Measurements from ENCODE around the gene IFFO2. TPM values are rescaled to one million over a fixed set of nuclear protein-coding genes. Genes with fewer than 3 reads are reported as not detected.

IFFO2 gene
- total and polyA plus RNA-seq, 2 of the 13 experiments (the other 11 are each of a cell fraction or from before 2014, with no cell fraction given): 7.3 to 16.7 TPM

DNA sequence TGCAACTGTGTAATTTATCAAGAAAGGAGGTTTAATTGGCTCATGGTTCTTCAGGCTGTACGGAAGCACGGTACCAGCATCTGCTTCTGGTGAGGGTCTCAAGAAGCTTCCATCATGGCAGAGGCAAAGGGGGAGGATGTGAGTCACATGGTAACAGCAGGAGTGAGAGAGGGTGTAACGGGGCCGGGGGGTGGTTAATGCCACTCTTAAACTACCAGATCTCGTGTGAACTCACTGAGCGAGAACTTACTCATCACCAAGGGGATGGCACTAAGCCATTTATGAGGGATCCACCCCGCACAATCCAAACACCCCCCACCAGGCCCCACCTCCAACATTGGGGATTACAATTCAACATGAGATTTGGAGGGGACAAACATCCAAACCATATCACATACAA lies 21.0 kb upstream of the IFFO2 start:
- FAIRE-seq (no peak), DNase-seq (ENCODE audit: low spot score) (no peak), ATAC-seq (no peak)
- WGBS (ENCODE audit: low lambda C conversion rate): 30% methylated on average over 5 of the region's 7 CpGs
- Histone ChIP-seq H3K4me2 (ENCODE audit: low read depth, low read length) (no peak overlapping the region), H3K9ac (ENCODE audit: insufficient read depth, low read depth, low read length) (no peak overlapping the region), H2AFZ (ENCODE audit: low read length) (no peak overlapping the region), H3K27ac (ENCODE audit: extremely low read length, insufficient read depth, low read length) (no peak overlapping the region), H4K20me1 (ENCODE audit: insufficient read depth, low read length) (no peaks in the 10 kb centered on the region), H3K4me1 (ENCODE audit: insufficient read depth, low read length) (no peaks in the 10 kb centered on the region), H3K79me2 (ENCODE audit: insufficient read depth, low read length) (no peaks in the 10 kb centered on the region), H3K9me3 (ENCODE audit: low read length) (no peaks in the 10 kb centered on the region), H3K4me3 (replicated peaks in 1 of 3; ENCODE audit: insufficient read depth in 1 of 3, low read depth in 2 of 3, low read length in 3 of 3) (no peak overlapping the region), H3K36me3 (replicated peaks in 1 of 2; ENCODE audit: control insufficient read depth in 1 of 2, insufficient read depth in 2 of 2, low read length in 2 of 2) (no peaks in the 10 kb centered on the region), H3K27me3 (ENCODE audit: control insufficient read depth in 1 of 2, insufficient read depth in 2 of 2, low read length in 2 of 2) (peaks cover 1 to 21% of the 10 kb centered on the region in 2 experiments; a peak in 2 of 5 replicates)
- POLR2A ChIA-PET: no interaction called here
- BruUV-seq (replicated peaks): no TSS peak
- CTCF ChIA-PET (ENCODE audit: low intra/inter-chr PET ratio, low total read pairs): no interaction called here
- intact Hi-C loops (cut with micrococcal nuclease; ENCODE audit: unreplicated experiment): no loop called here
- in situ Hi-C loops (cut with HindIII; ENCODE audit: extremely low pct_ligation_motif_present, low pct_unique_long_range_greater_than_20kb): no loop called here
- TF ChIP-seq ZSCAN20 (CRISPR knock-in tag; IDR thresholded peaks at IDR 0.05; ENCODE audit: borderline replicate concordance) (no peak), MAF1 (CRISPR knock-in tag; IDR thresholded peaks at IDR 0.05; ENCODE audit: borderline replicate concordance) (no peak), HOXD1 (CRISPR knock-in tag; IDR thresholded peaks at IDR 0.05) (no peak), TCF7L2 (IDR thresholded peaks at IDR 0.05; ENCODE audit: low read depth, low read length) (no peak), NCOR1 (IDR thresholded peaks at IDR 0.05; ENCODE audit: borderline replicate concordance, low read length) (no peak), ZNF350 (CRISPR knock-in tag; IDR thresholded peaks at IDR 0.05; ENCODE audit: borderline replicate concordance, low read depth) (no peak), ZNF496 (CRISPR knock-in tag; IDR thresholded peaks at IDR 0.05; ENCODE audit: insufficient replicate concordance) (no peak), ZMAT3 (CRISPR knock-in tag; conservative IDR thresholded peaks at IDR 0.05) (no peak), MIXL1 (CRISPR knock-in tag; IDR thresholded peaks at IDR 0.05) (no peak), SAP130 (CRISPR knock-in tag; IDR thresholded peaks at IDR 0.05; ENCODE audit: low read depth) (no peak), ATAD3A (CRISPR knock-in tag; IDR thresholded peaks at IDR 0.05) (no peak), SP5 (CRISPR knock-in tag; IDR thresholded peaks at IDR 0.05; ENCODE audit: borderline replicate concordance, low read depth) (no peak), SP4 (CRISPR knock-in tag; IDR thresholded peaks at IDR 0.05) (no peak)
- TF ChIP-seq, protein P1, sequence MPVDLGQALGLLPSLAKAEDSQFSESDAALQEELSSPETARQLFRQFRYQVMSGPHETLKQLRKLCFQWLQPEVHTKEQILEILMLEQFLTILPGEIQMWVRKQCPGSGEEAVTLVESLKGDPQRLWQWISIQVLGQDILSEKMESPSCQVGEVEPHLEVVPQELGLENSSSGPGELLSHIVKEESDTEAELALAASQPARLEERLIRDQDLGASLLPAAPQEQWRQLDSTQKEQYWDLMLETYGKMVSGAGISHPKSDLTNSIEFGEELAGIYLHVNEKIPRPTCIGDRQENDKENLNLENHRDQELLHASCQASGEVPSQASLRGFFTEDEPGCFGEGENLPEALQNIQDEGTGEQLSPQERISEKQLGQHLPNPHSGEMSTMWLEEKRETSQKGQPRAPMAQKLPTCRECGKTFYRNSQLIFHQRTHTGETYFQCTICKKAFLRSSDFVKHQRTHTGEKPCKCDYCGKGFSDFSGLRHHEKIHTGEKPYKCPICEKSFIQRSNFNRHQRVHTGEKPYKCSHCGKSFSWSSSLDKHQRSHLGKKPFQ (CRISPR knock-in tag; IDR thresholded peaks at IDR 0.05; ENCODE audit: insufficient replicate concordance): no peak
- TF ChIP-seq, protein P2, sequence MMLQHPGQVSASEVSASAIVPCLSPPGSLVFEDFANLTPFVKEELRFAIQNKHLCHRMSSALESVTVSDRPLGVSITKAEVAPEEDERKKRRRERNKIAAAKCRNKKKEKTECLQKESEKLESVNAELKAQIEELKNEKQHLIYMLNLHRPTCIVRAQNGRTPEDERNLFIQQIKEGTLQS (CRISPR knock-in tag; IDR thresholded peaks at IDR 0.05): no peak
- TF ChIP-seq, protein P3, sequence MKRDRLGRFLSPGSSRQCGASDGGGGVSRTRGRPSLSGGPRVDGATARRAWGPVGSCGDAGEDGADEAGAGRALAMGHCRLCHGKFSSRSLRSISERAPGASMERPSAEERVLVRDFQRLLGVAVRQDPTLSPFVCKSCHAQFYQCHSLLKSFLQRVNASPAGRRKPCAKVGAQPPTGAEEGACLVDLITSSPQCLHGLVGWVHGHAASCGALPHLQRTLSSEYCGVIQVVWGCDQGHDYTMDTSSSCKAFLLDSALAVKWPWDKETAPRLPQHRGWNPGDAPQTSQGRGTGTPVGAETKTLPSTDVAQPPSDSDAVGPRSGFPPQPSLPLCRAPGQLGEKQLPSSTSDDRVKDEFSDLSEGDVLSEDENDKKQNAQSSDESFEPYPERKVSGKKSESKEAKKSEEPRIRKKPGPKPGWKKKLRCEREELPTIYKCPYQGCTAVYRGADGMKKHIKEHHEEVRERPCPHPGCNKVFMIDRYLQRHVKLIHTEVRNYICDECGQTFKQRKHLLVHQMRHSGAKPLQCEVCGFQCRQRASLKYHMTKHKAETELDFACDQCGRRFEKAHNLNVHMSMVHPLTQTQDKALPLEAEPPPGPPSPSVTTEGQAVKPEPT (CRISPR knock-in tag; IDR thresholded peaks at IDR 0.05; ENCODE audit: low read depth): no peak
- TF ChIP-seq, protein P4, sequence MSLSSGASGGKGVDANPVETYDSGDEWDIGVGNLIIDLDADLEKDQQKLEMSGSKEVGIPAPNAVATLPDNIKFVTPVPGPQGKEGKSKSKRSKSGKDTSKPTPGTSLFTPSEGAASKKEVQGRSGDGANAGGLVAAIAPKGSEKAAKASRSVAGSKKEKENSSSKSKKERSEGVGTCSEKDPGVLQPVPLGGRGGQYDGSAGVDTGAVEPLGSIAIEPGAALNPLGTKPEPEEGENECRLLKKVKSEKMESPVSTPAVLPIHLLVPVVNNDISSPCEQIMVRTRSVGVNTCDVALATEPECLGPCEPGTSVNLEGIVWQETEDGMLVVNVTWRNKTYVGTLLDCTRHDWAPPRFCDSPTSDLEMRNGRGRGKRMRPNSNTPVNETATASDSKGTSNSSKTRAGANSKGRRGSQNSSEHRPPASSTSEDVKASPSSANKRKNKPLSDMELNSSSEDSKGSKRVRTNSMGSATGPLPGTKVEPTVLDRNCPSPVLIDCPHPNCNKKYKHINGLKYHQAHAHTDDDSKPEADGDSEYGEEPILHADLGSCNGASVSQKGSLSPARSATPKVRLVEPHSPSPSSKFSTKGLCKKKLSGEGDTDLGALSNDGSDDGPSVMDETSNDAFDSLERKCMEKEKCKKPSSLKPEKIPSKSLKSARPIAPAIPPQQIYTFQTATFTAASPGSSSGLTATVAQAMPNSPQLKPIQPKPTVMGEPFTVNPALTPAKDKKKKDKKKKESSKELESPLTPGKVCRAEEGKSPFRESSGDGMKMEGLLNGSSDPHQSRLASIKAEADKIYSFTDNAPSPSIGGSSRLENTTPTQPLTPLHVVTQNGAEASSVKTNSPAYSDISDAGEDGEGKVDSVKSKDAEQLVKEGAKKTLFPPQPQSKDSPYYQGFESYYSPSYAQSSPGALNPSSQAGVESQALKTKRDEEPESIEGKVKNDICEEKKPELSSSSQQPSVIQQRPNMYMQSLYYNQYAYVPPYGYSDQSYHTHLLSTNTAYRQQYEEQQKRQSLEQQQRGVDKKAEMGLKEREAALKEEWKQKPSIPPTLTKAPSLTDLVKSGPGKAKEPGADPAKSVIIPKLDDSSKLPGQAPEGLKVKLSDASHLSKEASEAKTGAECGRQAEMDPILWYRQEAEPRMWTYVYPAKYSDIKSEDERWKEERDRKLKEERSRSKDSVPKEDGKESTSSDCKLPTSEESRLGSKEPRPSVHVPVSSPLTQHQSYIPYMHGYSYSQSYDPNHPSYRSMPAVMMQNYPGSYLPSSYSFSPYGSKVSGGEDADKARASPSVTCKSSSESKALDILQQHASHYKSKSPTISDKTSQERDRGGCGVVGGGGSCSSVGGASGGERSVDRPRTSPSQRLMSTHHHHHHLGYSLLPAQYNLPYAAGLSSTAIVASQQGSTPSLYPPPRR (CRISPR knock-in tag; IDR thresholded peaks at IDR 0.05; ENCODE audit: borderline replicate concordance): no peak
